NCI-H526 treated with DMSO at 0.1 percent for 48 hours (cell line): ENCODE measurements around the gene HEMGN.
A peak's percentile ranks its signal among the peaks of the same experiment; 100 is the strongest.

ENCODE experiments used
- DNase-seq: peaks from one replicate; lab custom pipeline; 2025; lab: John Stamatoyannopoulos, UW

HEMGN gene

GRCh38 chr9:97930972-97931371 is 7.0 kb downstream of the HEMGN start:
- no peak for DNase-seq

DNA sequence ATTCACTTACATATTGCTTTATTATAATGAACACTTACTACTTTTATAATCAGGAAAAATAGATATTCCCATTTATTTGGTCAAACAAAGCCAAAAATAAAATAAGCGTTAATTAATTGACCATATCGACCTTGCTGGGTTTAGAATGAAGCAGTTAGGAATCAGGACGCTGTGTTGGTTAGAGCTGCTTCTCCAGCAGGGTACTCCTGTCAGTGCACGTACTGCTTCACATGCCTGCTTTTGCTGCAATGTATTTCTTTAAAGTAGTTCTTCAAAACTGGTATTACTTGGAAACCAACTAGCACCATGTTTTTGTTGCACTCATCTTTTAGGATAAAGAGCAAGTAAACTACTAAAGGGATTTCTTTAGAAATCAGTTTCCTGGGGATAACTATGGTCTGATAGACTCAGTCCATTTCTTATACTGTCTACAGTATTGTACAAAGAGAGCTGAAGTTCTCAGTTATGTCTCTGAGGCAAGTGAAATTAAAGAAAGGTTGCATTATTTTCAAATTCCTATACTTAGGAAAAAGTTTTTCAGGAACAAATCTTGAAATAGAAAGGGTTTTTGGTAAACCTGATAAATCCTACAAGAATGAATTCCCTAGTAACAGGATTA is 8.9 kb downstream of the HEMGN start:
- DNase-seq: no peak

GRCh38 chr9:97925497-97926334 is 12.3 kb downstream of the HEMGN start:
- no peak for DNase-seq

DNA sequence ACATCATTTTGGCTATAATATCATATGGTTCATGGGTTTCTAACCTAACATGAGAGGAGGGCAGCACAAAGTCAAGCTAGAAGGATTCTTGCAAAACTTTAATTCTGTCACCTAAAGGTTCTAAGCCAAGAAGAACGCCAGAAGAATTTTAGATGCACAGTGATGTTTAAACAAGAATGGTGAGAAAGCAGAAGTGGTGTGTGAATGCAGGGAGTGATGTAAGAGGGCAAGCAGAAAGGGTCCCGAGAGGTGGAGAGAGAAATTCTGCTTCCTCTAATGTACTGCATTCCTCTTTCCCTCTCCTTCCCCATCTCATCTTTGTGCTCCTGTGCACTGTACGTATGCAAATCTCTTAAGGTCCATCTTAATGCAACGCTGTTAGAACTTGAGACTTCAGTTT is 13.6 kb downstream of the HEMGN start:
- DNase-seq: no peak

DNA sequence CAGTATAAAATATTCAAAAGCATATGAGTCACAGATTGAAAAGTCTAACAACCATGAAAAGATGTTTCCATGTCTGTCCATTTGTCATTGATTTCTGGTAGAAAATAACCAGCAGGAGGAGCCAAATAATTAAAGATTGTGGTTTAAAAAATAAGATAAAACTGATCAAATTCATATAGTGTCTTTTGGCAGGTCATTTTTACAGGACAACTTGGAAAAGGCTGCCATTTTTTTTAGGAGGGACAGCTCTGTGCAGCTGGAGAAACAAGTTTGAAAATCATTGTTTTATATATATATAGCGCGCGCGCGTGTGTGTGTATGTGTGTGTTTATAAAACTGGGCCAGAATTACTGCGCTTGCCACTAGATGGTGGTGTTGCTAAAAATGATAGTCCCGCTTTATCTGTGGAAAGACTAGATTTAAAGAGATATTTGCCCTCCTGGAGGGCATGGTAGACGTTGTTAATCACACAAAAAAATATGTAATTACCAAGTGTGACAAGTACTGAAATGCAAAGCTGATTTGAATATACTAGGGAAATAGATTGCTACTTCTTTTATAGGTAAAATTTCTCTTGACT is 14.4 kb downstream of the HEMGN start:
- peak; percentile 69 for DNase-seq

- peak; percentile 92 for DNase-seq
These were observed 15.8 kb downstream of the HEMGN start, which contains the start of gene TRMO for GRCh38 chr9:97921959-97922724. TSS of gene TRMO (minus strand) at chr9:97922500. CDS start at chr9:97922493, 7 bp downstream.

DNA sequence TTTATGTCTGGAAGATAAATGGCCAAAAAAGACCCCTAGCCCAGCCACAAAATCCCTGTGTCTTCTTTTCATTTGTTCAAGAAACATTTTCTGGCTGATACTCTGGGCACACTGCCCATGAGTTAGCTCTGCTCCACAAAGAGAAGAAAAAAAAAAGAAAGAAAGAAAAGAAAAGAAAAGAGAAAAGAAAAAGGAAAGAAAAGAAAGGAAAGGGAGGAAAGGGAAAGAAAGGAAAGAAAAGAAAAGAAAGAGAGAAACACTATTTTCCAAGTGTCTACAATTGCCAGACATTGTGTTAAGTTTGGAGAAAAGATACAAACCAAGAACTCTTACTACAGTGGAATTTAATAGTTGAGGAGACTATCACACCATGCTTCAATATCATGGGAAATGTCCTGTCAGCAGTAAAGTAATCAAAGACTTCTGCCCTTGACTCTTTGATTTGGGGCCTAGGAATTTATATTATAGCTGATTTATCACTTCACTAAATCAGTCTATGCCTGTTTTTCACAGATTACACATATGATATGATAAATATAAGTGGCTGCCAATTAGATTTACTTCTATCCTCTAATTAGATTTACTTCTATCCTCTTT is 18.7 kb downstream of the HEMGN start:
- no peak for DNase-seq

DNA sequence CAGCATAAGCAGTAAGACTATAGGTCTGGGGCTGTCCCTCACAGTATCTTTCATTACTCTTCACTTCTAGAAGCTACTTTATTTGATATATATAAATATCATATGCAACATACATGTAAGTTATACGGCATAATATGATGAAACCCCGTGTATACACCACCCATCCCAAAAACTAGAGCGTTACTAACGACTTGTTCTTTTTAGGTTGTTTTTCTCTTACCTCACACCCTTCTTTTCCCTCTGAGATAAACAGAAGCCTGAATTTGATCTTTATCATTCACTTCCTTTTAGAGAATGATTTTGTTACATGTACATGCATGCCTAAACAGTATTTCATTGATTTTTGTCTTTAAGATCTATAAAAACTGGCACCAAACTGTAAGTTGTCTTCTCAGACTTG is 19.4 kb downstream of the HEMGN start:
- no peak for DNase-seq

- DNase-seq: no peak
These were observed 26.0 kb downstream of the HEMGN start for GRCh38 chr9:97911970-97912369.

DNA sequence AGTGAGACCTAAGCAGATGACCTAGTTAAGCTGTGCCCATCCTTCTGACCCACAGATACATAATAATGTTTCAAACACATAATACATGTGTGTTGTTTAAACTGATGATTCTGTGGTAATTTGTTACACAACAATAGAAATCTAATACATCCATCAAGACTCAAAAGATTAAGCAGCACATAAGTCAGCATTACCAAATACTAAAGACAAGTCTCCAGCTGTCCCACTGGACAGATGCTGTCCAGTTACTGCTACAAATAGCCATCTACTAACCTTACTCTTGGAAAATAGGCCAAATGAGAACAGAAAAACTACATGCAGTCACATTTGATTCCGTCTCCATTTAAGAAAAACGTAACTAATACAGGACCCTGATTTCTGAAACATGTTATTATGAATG is 26.4 kb downstream of the HEMGN start:
- no peak for DNase-seq

- DNase-seq: no peak
These were observed 27.6 kb downstream of the HEMGN start for GRCh38 chr9:97910357-97910756.

DNA sequence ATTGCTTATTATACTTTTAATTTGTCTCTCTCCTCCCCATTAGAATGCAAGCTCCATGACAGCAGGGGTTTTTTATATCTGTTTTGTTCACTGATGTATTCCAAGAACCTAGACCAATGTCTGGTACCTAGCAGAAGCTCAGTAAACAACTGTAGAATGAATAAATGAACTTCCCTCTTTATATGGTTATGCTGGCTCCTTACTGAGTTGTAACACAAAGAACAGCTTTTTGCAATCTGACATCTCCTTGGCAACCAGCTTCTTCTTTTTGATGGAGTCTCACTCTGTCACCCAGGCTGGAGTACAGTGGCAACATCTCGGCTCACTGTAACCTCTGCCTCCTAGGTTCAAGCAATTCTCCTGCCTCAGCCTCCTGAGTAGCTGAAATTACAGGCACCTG is 29.3 kb downstream of the HEMGN start:
- no peak for DNase-seq

GRCh38 chr9:97907632-97908031 is 30.3 kb downstream of the HEMGN start:
- no peak for DNase-seq

DNA sequence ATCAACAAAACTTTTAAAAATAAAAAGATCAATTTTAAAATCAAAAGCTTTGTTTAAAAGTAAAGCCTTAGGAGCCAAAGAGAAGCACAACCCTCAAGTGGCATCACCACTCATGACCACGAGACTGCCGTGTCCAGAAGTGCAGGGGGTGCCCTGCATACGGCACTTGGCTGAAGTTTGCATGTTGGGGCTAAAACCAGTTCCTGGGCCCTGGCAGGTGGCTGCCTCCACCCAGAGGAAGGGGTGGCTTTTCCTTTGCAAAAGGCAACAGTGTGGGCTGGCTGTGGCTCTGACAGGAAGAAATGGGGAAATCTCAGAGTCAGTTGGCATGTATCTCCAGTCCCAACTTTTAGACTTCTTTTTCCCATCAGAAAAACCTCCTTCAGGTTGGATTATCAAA is 30.9 kb downstream of the HEMGN start:
- no peak for DNase-seq

DNA sequence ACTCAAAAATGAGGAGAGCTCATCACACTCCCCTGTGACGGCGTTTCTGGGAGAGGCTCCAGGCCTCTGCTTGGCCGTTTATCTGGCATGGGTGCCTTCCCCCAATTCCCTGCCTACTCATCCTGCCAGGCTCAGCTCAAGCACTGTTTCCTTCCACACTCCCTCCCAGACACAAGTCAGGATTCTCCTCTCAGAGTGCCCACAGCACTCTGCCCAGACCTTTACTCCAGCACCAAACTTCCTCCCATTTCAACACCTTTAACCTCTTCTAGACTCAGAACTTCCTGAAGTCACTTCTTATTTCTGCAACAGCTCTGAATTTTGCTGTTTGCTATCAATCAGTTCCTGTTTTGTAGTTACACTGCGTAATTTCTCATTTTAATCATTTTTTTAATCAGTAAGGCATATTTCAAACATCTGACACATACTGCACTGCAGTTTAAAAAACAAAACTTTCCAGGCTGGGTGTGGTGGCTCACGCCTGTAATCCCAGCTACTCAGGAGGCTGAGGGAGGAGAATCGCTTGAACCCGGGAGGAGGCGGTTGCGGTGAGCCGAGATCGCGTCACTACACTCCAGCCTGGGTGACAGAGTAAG is 31.6 kb downstream of the HEMGN start:
- no peak for DNase-seq

GRCh38 chr9:97905228-97905627 is 32.7 kb downstream of the HEMGN start:
- no peak for DNase-seq

DNA sequence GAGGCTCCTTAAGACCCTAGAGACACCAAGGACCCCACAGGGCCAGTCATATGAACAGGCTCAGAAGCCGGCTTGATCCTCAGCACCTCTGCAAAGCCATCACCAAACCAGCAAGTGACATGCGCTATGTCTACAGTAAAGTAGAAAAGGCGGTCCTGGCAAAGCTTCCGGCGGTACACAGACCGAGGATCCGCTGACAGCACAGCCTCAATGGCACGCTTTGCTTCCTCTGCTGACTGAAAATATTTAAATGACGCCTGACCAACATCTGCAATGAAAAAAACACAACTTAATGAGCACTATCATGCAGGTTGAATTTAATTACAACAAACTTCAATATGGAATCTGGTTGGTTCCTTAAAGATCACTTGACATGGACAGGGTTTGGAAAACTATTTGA is 33.2 kb downstream of the HEMGN start:
- no peak for DNase-seq

- DNase-seq: no peak
These were observed 34.8 kb downstream of the HEMGN start for GRCh38 chr9:97903177-97903576.

DNA sequence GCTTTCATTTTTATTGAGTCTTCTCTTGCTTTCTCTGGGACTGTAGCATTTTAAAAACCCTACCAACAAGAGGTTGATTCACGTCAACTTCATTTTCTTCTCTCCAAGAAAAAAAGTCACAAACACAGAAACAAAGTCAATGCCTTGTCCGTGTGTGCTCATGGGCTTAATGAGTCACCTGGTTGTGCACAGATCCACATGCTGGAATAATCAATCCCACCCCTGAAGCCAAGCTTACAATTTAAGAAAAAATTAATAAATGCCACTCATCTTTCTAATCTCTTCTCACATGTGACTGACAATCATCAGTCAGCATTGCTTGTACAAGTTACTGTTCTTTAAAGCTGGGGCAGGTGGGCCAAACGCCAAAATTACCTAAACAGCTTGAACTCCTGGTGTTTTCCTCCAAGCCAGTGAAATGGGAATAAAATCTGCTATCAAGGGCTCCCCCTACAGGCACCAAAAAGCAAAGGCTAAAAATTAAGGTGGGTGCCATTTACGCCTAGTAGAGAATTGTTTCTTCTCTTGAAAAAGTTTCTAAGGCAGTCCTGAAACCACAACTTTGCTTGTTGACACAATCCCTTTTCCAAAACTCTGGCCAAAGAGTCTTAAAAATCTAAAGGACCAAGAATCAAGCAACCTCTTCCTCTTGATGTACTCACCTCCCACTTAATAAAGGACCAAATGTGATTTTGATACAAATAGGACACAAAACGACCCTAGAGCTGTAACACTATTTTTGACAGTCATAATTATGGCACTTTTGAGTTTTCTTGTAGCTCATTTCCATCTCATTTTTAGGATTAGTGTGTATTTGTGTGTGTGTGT is 37.0 kb downstream of the HEMGN start:
- peak; percentile 15 for DNase-seq

DNA sequence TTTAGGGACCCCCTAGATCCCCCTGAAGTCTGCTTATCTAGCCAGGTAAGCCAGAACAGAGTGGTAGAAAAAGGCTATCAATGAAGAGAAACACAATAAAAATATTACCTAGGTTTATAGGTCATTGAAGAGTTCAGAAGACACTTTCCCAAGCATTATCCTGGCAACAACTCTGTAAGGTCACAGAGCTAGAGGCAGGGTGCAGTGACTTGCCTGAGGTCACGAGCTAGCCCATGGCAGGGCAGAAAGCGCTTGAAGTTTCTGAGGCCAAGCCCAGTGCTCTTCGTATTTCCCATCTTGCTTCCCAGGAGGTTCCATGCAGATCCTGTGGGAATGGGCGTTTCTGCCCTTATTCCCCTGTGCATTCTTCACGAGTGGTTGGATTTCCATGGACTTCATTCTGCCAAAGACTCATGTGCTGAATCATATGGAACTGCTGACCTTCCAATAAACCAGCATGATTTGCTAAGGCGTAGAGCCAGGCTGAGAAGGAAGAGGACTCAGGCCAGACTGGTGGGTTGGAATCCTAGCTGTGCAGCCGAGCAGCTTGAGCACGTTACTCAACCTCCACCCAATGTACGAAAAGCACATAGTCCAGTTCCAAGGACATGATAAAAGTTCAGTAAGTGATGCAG is 37.8 kb downstream of the HEMGN start:
- DNase-seq: no peak
